Inflammatory macrophage treated with lipopolysaccharide for 4 hours (primary cell): ENCODE results near the gene RUNX2.
A peak's percentile ranks its signal among the peaks of the same experiment; 100 is the strongest.

Source experiments
- DNase-seq: peaks from one replicate; pipeline ENCODE4 v3.0.0-alpha.2; 2020

RUNX2 gene

DNA sequence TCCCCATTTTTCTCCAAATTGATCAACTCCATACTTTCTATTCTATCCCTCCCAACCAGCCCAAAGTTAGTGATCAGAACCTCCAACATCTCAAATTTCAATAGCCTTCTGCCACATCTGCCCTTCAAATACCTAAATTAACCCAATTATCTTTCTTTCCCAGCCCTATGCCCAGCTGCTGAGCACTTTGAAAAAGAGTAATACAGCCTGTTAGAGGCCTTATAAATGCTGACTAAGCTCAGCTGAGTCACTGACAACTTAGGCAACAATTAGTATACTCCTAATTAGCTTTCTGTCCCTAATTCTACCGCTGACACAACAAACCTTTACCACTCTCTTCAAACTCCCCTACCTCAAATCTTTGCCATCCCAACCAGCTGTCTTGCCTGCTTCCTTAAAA is 23.5 kb downstream of the RUNX2 start:
- no peak for DNase-seq

- DNase-seq: no peak
These were observed 25.5 kb downstream of the RUNX2 start for GRCh38 chr6:45353654-45354053.

GRCh38 chr6:45364466-45364865 is 36.3 kb downstream of the RUNX2 start:
- no peak for DNase-seq

GRCh38 chr6:45365036-45365435 is 36.9 kb downstream of the RUNX2 start:
- DNase-seq: peak; percentile 62

- DNase-seq: no peak
These were observed 38.4 kb downstream of the RUNX2 start for GRCh38 chr6:45366534-45366933.

DNA sequence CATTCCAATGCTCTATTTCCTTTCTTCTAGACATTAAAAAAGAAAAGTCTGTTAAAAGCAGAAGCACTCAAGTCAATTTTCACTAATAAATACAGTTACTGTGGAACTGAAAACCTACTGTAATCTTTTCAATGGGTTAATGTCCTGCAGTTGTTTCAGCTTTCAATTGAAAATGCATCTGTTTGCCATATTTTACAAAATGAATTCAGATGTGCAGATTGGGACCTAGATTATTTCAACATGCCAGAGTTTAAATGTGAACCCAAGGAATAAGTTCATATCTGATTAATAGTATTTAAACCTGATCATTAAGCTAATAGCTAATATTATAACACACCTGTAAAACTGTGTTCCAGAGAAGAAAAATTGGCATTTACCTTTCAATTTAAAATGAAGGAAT is 39.9 kb downstream of the RUNX2 start:
- DNase-seq: no peak

- no peak for DNase-seq
These were observed 41.7 kb downstream of the RUNX2 start for GRCh38 chr6:45369870-45370269.

- no peak for DNase-seq
These were observed 43.9 kb downstream of the RUNX2 start for GRCh38 chr6:45371924-45372573.

DNA sequence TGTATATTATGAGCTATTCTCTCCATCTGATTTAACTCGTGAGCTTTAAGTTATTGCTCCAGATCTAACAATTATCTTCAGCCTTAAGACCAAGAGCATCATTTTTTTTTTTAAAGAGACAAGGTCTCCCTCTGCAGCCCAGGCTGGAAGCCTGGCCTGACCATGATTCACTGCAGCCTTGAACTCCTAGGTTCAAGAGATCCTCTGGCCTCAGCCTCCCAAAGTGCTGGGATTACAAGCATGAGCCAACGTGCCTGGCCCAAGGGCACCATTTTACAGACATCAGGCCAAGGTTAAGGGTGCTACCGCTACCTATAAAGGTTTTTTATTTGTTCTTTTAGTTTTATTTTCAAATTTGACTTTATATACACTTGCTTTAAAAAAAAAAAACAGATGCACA is 47.3 kb downstream of the RUNX2 start:
- no peak for DNase-seq

GRCh38 chr6:45376310-45377042 is 48.3 kb downstream of the RUNX2 start:
- peak; percentile 21 for DNase-seq

DNA sequence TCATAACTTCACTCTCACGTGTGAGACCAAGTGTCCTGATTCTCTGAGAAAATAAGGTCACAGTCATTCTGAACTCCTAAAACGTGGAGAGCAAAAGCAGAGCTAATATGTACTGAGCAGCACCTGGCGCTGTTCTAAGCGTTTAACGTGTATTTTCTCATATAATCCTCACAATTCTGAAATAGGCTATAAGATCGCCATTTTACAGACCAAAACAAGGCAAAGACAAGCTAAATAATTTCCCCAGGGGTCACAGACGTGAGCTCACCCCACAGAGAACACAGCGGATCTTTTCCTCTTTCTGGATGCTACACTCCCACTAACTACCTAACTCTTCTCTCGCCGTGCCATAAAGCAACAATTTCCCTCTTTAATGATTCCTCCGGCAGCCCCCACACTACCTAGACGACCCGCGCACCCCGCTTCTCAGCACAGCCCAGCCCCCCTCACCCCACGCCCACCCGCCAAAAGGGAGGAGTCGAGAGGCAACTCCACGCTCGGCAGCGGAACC is 49.0 kb downstream of the RUNX2 start:
- DNase-seq: no peak

GRCh38 chr6:45377554-45378333 is 49.6 kb downstream of the RUNX2 start, which contains the start of gene SUPT3H:
SUPT3H (minus strand) TSS chr6:45377934.
- peak; percentile 94 for DNase-seq

GRCh38 chr6:45378334-45378926 is 50.3 kb downstream of the RUNX2 start:
- peak; percentile 41 for DNase-seq

GRCh38 chr6:45382391-45382790 is 54.3 kb downstream of the RUNX2 start:
- DNase-seq: no peak

DNA sequence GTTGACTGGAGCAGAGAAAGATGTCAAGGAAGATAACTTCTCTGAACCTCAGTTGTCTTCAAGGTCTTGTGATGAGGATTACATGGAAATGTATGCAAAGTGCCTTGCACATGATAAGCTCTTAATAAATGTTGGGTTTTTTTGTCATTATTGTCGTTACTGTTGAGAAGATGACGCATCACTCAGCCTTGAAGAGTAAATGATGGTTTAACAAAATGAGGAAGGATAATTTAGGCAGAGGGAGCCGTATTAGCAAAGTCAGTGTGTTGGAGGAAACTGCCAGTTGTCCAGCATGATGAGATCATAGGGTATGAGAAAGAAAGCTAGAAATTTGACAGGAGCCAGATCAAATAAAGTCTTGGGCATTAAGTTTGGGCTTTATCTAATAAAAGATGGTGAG is 58.4 kb downstream of the RUNX2 start:
- DNase-seq: peak; percentile 57

DNA sequence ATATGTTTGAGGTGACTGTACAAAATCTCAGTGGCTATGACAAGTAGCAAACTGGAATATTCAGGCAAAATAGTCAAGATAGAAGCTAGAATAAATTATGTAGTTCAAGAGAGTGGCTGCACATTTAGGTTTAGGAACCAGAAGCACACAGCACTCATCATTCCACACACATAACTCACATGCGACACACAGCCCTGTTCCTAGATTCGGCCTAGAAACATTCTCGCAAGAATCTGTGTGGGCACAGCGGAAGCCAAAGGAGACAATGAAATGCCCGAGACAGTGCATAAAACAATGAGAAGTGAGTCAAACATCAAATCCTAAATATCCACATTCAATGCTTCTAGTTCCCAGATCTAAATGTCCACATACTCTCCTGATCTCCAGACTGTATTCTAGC is 59.1 kb downstream of the RUNX2 start:
- DNase-seq: no peak

GRCh38 chr6:45388328-45388727 is 60.2 kb downstream of the RUNX2 start:
- DNase-seq: no peak

GRCh38 chr6:45394586-45395095 is 66.5 kb downstream of the RUNX2 start:
- no peak for DNase-seq

DNA sequence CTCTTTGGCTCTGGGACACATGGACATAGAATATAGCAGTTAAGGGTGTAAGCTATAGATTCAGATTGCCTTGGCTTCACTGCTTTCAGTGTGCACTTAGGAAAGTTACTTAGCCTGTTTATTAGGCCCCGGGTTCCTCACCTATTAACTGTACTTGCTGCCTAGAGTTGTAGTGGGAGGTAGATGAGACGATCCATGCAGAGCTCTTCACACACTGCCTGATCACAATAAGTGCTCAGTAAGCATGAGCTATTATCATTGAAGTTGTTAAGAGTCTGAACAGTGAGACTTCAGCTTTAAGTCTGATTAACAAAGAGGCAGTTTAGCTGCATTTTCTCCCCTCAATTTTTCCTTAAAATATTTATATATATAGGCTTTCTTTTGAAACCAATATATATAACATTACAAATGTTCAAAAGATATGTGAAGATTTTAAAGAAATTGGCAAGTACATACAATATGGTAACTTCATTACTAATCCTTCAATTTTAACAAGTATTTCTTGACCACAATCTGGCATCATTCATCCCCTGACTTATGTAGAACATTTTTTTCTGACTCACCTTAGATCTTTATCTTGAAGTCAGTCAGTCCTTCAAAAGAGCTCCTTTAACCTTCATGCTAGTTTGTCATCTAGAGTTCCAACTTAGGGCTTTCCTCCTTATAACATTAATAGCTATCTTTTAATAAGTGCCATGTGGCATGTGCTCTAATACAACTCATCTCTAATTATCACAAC is 70.1 kb downstream of the RUNX2 start:
- no peak for DNase-seq

DNA sequence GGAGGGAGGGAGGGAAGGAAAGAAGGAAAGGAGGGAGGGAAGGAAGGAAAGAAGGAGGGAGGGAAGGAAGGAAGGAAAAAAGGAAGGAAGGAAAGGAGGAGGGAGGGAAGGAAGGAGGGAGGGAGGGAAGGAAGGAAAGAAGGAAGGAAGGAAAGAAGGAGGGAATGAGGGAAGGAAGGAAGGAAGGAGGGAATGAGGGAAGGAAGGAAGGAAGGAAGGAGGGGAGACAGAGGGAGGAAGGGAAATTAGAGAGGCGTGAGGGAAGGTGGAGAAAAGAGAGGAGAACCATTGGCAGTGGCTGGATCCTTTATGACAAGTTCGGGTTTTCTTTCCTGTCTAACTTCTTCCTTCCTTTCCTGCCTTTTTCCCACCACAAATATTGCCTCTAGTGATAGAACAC is 71.9 kb downstream of the RUNX2 start:
- no peak for DNase-seq

DNA sequence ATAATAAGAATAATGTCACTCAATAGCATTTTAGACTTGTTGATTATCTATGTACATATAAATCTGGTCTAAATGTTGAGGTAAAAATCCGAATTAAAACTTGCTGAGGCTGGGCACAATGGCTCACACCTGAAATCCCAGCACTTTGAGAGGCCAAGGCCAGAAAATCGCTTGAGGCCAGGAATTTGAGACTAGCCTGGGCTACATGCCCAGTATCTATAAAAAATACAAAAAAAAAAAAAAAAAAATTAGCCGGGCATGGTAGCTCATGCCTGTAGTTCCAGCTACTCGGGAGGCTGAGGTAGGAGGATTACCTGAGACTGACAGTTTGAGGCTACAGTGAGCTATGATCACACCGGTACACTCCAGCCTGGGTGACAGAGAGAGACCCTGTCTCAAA is 83.8 kb downstream of the RUNX2 start:
- no peak for DNase-seq

DNA sequence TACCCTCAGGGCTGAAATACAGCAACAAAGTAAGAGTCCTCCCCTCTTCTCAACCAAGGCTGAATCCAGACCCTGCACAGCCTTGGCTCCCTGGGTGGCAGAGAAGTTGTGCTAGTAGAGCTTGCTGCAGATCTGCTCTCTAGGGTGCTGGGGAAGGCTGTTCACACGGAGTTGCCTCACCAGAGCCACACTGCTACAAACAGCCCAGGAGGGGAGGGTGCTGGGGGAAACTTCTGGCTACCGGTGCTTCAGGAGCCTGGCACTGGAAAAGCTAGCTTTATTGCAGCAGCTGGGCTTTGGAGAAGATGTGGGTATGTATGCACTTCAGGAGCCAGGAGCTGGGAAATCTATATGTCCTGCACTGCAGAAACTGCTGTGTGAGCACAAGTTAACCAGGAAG is 87.2 kb downstream of the RUNX2 start:
- no peak for DNase-seq
